ENCODE results near the gene DCC. TPM values are rescaled to one million over a fixed set of nuclear protein-coding genes. Genes with fewer than 3 reads are reported as not detected.

The DCC gene
- total RNA-seq, 1 experiment from 2014 or later, result not detected

- ATAC-seq, result no peak
- BruUV-seq (replicated peaks), result no TSS peak
- intact Hi-C loops (cut with micrococcal nuclease), result no loop called here
Measured at GRCh38 chr18:52402814-52403213, 62.8 kb downstream of the DCC start.

GRCh38 chr18:52403291-52404021 is 63.5 kb downstream of the DCC start:
- no peak for ATAC-seq
- TF ChIP-seq CTCF (conservative IDR thresholded peaks at IDR 0.05; ENCODE audit: low read depth, low read length) (no peak), EZH2 (IDR thresholded peaks at IDR 0.05; ENCODE audit: low read length, unreplicated experiment) (no peak), EZH2phosphoT487 (IDR thresholded peaks at IDR 0.05; ENCODE audit: borderline replicate concordance, low read length) (no peak)
- Histone ChIP-seq H3K9ac (ENCODE audit: low read length) (no peak overlapping the region), H3F3A (ENCODE audit: low read length, unreplicated experiment) (no peaks in the 10 kb centered on the region), H3K9me3 (ENCODE audit: low read length) (no peaks in the 10 kb centered on the region), H3K4me3 (ENCODE audit: low read length) (no peak overlapping the region), H3K4me1 (ENCODE audit: insufficient read depth, low read length) (no peaks in the 10 kb centered on the region), H3K27me3 (ENCODE audit: low read length) (no peaks in the 10 kb centered on the region), H3K36me3 (ENCODE audit: low read depth, low read length) (no peaks in the 10 kb centered on the region), H2AFZ (ENCODE audit: low read length) (no peak overlapping the region), H4K20me1 (ENCODE audit: low read length) (no peaks in the 10 kb centered on the region), H3K27ac (ENCODE audit: low read length) (no peak overlapping the region), H3K4me2 (ENCODE audit: low read length) (no peak overlapping the region), H3K79me2 (ENCODE audit: low read length) (no peaks in the 10 kb centered on the region), H3K9me2 (replicated peaks; ENCODE audit: low read length) (no peaks in the 10 kb centered on the region)
- DNase-seq, result no peak
- BruUV-seq (replicated peaks), result no TSS peak
- ChIA-PET POLR2A (ENCODE audit: unreplicated experiment) (no interaction called here), CTCF (no interaction called here)
- intact Hi-C loops (cut with micrococcal nuclease), result no loop called here

More at GRCh38 chr18:52402814-52403213, 62.8 kb downstream of the DCC start:
- no peak overlapping the region for H2AFZ ChIP-seq (ENCODE audit: low read length)
- H3K36me3 ChIP-seq (ENCODE audit: low read depth, low read length), result no peaks in the 10 kb centered on the region
- no peaks in the 10 kb centered on the region for H3K9me2 ChIP-seq (replicated peaks; ENCODE audit: low read length)
- no peaks in the 10 kb centered on the region for H3K9me3 ChIP-seq (ENCODE audit: low read length)
- H3K4me1 ChIP-seq (ENCODE audit: insufficient read depth, low read length), result no peaks in the 10 kb centered on the region
- no peaks in the 10 kb centered on the region for H3F3A ChIP-seq (ENCODE audit: low read length, unreplicated experiment)
- POLR2A ChIA-PET (ENCODE audit: unreplicated experiment), result no interaction called here
- no peaks in the 10 kb centered on the region for H3K79me2 ChIP-seq (ENCODE audit: low read length)
- TF ChIP-seq EZH2phosphoT487 (IDR thresholded peaks at IDR 0.05; ENCODE audit: borderline replicate concordance, low read length) (no peak), EZH2 (IDR thresholded peaks at IDR 0.05; ENCODE audit: low read length, unreplicated experiment) (no peak), CTCF (conservative IDR thresholded peaks at IDR 0.05; ENCODE audit: low read depth, low read length) (no peak)
- CTCF ChIA-PET, result no interaction called here
- no peak overlapping the region for H3K9ac ChIP-seq (ENCODE audit: low read length)
- no peak overlapping the region for H3K4me2 ChIP-seq (ENCODE audit: low read length)
- H4K20me1 ChIP-seq (ENCODE audit: low read length), result no peaks in the 10 kb centered on the region
- H3K27me3 ChIP-seq (ENCODE audit: low read length), result no peaks in the 10 kb centered on the region
- H3K27ac ChIP-seq (ENCODE audit: low read length), result no peak overlapping the region
- DNase-seq, result no peak
- no peak overlapping the region for H3K4me3 ChIP-seq (ENCODE audit: low read length)

GRCh38 chr18:52408800-52409302 is 68.9 kb downstream of the DCC start:
- POLR2A ChIA-PET (ENCODE audit: unreplicated experiment), result no interaction called here
- no peak overlapping the region for H2AFZ ChIP-seq (ENCODE audit: low read length)
- H3K9me3 ChIP-seq (ENCODE audit: low read length), result no peaks in the 10 kb centered on the region
- no peak overlapping the region for H3K27ac ChIP-seq (ENCODE audit: low read length)
- H3K4me1 ChIP-seq (ENCODE audit: insufficient read depth, low read length), result no peaks in the 10 kb centered on the region
- no peak overlapping the region for H3K9ac ChIP-seq (ENCODE audit: low read length)
- intact Hi-C loops (cut with micrococcal nuclease), result no loop called here
- H3K79me2 ChIP-seq (ENCODE audit: low read length), result no peaks in the 10 kb centered on the region
- no peaks in the 10 kb centered on the region for H3F3A ChIP-seq (ENCODE audit: low read length, unreplicated experiment)
- no peaks in the 10 kb centered on the region for H3K9me2 ChIP-seq (replicated peaks; ENCODE audit: low read length)
- DNase-seq (no peak), ATAC-seq (no peak)
- BruUV-seq (replicated peaks), result no TSS peak
- no peak overlapping the region for H3K4me2 ChIP-seq (ENCODE audit: low read length)
- H3K4me3 ChIP-seq (ENCODE audit: low read length), result no peak overlapping the region
- no peaks in the 10 kb centered on the region for H4K20me1 ChIP-seq (ENCODE audit: low read length)
- CTCF ChIA-PET, result no interaction called here
- no peaks in the 10 kb centered on the region for H3K36me3 ChIP-seq (ENCODE audit: low read depth, low read length)
- no peak for TF ChIP-seq CTCF (conservative IDR thresholded peaks at IDR 0.05; ENCODE audit: low read depth, low read length)
- TF ChIP-seq EZH2phosphoT487 (IDR thresholded peaks at IDR 0.05; ENCODE audit: borderline replicate concordance, low read length), result no peak
- TF ChIP-seq EZH2 (IDR thresholded peaks at IDR 0.05; ENCODE audit: low read length, unreplicated experiment), result no peak
- H3K27me3 ChIP-seq (ENCODE audit: low read length), result no peaks in the 10 kb centered on the region

All from PC-3 (cell line).